ENCODE data around the gene RAB40C.

Gene RAB40C

DNA sequence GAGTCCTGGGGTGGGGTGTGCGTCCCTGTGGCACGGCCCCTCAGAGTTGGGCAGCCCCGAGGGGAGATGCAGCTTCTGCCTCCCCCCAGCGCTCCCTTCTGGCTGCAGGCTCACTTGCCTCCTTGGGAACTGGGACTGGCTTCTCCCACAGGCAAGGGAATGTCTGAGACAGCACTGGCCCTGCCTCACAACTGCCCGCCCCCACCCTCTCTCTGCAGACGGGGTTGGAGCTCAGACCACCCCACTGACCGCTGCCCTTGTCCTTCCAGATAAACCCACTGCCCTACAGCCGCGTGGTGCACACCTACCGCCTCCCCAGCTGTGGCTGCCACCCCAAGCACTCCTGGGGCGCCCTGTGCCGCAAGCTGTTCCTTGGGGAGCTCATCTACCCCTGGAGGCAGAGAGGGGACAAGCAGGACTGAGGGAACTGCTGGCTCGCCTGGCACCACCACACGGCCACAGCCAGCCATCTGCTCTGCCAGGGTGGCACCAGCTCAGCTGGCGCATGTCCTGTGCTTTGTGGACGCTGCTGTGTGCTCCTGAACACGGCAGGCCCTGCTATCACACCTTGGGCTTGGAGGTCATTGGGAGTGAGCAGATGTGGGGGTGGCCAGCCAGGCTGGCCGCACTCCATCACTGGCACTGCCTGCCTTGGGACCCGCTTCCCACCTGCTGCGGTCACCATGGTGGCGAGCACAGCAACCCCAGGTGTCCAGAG lies 7.1 kb upstream of the RAB40C start:
- TF ChIP-seq FOXP2 (optimal IDR thresholded peaks at IDR 0.05; ENCODE audit: borderline replicate concordance, extremely low read depth, extremely low read length, insufficient read depth) (no peak), TAF1 (IDR thresholded peaks at IDR 0.05; ENCODE audit: borderline replicate concordance, insufficient read depth, low read length) (no peak), POLR2AphosphoS5 (IDR thresholded peaks at IDR 0.05; ENCODE audit: low read depth, low read length) (no peak), SIN3A (IDR thresholded peaks at IDR 0.05; ENCODE audit: borderline replicate concordance, insufficient read depth, low read length) (no peak)
- TF ChIP-seq, protein P1, sequence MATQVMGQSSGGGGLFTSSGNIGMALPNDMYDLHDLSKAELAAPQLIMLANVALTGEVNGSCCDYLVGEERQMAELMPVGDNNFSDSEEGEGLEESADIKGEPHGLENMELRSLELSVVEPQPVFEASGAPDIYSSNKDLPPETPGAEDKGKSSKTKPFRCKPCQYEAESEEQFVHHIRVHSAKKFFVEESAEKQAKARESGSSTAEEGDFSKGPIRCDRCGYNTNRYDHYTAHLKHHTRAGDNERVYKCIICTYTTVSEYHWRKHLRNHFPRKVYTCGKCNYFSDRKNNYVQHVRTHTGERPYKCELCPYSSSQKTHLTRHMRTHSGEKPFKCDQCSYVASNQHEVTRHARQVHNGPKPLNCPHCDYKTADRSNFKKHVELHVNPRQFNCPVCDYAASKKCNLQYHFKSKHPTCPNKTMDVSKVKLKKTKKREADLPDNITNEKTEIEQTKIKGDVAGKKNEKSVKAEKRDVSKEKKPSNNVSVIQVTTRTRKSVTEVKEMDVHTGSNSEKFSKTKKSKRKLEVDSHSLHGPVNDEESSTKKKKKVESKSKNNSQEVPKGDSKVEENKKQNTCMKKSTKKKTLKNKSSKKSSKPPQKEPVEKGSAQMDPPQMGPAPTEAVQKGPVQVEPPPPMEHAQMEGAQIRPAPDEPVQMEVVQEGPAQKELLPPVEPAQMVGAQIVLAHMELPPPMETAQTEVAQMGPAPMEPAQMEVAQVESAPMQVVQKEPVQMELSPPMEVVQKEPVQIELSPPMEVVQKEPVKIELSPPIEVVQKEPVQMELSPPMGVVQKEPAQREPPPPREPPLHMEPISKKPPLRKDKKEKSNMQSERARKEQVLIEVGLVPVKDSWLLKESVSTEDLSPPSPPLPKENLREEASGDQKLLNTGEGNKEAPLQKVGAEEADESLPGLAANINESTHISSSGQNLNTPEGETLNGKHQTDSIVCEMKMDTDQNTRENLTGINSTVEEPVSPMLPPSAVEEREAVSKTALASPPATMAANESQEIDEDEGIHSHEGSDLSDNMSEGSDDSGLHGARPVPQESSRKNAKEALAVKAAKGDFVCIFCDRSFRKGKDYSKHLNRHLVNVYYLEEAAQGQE (IDR thresholded peaks at IDR 0.05; ENCODE audit: insufficient read depth in 1 of 2, low read depth in 2 of 2, low read length in 2 of 2) = no peak

- no peak for TF ChIP-seq FOXP2 (optimal IDR thresholded peaks at IDR 0.05; ENCODE audit: borderline replicate concordance, extremely low read depth, extremely low read length, insufficient read depth)
- TF ChIP-seq POLR2AphosphoS5 (IDR thresholded peaks at IDR 0.05; ENCODE audit: low read depth, low read length) = no peak
- no peak for TF ChIP-seq SIN3A (IDR thresholded peaks at IDR 0.05; ENCODE audit: borderline replicate concordance, insufficient read depth, low read length)
- TF ChIP-seq, protein P1 (IDR thresholded peaks at IDR 0.05; ENCODE audit: insufficient read depth in 1 of 2, low read depth in 2 of 2, low read length in 2 of 2) = no peak
- TF ChIP-seq TAF1 (IDR thresholded peaks at IDR 0.05; ENCODE audit: borderline replicate concordance, insufficient read depth, low read length) = no peak
Measured at GRCh38 chr16:583470-583814, 6.4 kb upstream of the RAB40C start.

- TF ChIP-seq, protein P1 (IDR thresholded peaks at IDR 0.05; ENCODE audit: insufficient read depth in 1 of 2, low read depth in 2 of 2, low read length in 2 of 2) = no peak
- no peak for TF ChIP-seq FOXP2 (optimal IDR thresholded peaks at IDR 0.05; ENCODE audit: borderline replicate concordance, extremely low read depth, extremely low read length, insufficient read depth)
- TF ChIP-seq SIN3A (IDR thresholded peaks at IDR 0.05; ENCODE audit: borderline replicate concordance, insufficient read depth, low read length) = no peak
- TF ChIP-seq TAF1 (IDR thresholded peaks at IDR 0.05; ENCODE audit: borderline replicate concordance, insufficient read depth, low read length) = no peak
- TF ChIP-seq POLR2AphosphoS5 (IDR thresholded peaks at IDR 0.05; ENCODE audit: low read depth, low read length) = no peak
Measured at GRCh38 chr16:583815-584591, 5.9 kb upstream of the RAB40C start.

DNA sequence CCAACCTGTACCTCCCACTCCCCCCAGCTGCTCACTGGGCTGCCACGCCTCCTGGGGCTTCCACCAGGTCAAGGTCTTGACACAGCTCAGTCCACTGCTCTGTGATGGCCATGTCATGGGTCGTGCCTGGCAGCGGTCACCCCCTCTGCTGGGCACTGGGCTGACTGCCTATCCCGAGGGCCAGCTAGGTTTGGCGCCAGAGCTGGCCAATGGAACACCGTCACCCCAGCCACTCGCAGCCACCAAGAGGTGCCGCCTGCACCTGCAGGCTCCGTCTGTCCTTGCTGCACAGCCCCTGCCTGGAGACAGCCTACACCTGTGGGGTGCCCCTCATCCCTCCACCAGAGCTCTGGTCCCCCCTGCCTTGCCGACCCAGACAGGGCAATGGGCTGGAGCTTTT lies 4.5 kb upstream of the RAB40C start:
- TF ChIP-seq POLR2AphosphoS5 (IDR thresholded peaks at IDR 0.05; ENCODE audit: low read depth, low read length) = no peak

- no peak for TF ChIP-seq SIN3A (IDR thresholded peaks at IDR 0.05; ENCODE audit: borderline replicate concordance, insufficient read depth, low read length)
- TF ChIP-seq POLR2AphosphoS5 (IDR thresholded peaks at IDR 0.05; ENCODE audit: low read depth, low read length) = no peak
- TF ChIP-seq TAF1 (IDR thresholded peaks at IDR 0.05; ENCODE audit: borderline replicate concordance, insufficient read depth, low read length) = no peak
- TF ChIP-seq FOXP2 (optimal IDR thresholded peaks at IDR 0.05; ENCODE audit: borderline replicate concordance, extremely low read depth, extremely low read length, insufficient read depth) = no peak
- TF ChIP-seq, protein P1 (IDR thresholded peaks at IDR 0.05; ENCODE audit: insufficient read depth in 1 of 2, low read depth in 2 of 2, low read length in 2 of 2) = no peak
Measured at GRCh38 chr16:586047-586644, 3.7 kb upstream of the RAB40C start.
